ENCODE data around the gene ASXL2.
A peak's percentile ranks its signal among the peaks of the same experiment; 100 is the strongest.
"Not testable (repeated sequence)": the region's sequence is repeated elsewhere in the genome, so short reads cannot be mapped to it uniquely, and the experiment has no call there.

The ASXL2 gene

GRCh38 chr2:25887624-25888242 lies 9.4 kb upstream of the ASXL2 start:
- DNase-seq = no peak

GRCh38 chr2:25885933-25886332 lies 7.6 kb upstream of the ASXL2 start:
- no peak for DNase-seq

DNA sequence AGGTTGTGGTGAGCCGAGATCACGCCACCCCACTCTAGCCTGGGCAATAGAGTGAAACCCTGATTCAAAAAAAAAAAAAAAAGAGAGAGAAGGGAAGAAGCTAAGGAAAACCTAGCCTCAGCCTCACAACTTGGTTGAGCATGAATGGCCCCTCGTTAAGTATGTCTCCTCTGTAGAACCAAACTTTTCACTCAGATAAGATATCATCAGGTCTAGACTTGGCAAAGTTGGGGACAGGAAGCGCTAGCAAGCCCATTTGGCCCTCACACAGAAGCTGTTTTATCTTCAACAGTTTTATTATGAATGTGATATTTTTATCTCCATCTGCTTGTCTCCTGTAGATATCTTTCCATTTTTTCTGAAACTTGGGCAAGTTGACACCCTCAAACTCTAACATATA lies 3.5 kb upstream of the ASXL2 start:
- no peak for DNase-seq

DNA sequence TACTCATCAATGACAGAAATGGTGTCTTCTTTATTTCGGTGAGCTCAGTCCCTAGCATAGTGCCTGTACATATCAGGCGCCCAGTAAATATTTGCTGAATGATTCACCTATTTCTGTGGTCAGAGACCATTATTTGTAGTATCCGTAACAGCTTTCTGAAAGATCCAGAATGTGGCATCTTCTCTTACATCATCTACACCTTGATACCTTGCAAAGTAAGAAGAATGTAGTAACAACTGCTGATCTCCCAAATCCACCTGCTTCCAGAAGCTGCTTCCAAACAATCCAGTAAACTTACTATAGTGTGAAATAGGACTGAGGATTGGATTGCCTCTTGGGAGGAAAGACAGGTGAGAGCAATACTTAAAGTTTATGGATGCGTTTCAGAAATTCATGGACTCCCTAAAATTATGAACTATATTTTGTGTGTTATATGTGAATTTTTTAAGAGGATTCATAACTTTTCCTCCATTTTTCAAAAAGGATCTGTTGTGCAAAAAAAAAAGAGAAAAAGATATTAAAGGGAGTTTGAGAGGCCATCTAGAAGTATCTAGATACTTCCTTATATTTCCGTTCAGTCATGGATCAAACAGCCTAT lies 945 bp upstream of the ASXL2 start:
- DNase-seq = no peak

DNA sequence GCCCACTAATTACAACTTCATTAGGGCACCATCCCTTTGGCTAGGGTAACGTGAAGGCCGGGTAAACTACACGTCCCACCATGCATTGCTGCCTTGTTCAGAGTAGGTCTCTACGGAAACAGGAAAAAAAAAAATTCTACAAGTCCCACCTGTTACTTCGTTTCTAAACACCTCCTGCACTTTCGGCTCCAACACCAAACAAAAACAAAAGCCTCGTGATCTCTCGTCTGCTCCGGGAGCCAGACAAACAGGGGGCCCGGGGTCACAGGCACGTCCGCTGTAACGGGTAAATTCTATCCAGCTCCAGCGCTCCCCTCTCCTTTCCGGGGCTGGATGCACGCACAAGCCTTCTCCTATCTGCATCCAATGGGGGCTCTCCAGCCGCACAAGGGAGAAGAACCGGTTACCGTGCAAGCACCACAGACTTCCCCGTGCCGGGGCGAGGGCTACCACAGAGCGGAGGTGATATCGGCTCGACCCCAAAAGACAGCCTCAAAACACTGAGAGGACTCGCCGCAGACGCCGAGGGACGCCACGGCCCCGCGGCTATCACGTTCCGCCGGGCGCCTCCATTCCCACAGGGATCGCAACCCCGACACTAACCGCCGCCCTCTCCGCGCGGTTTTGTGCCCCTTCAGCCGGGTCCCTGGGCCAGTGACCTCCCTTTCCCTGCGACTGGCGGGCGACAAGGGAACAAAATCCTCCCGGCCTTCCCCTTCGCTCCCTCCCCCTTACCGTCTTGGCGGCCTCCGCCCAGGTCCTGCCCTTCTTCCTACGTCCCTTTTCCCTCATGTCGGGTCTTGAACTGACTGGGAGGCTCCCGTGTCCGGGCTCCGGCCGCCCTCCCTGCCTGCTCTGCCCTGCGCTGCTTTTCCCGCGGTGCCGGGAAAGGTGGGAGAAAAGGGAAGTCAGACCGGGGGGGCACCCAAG lies 591 bp downstream of the ASXL2 start:
- peak; percentile 59 for DNase-seq

DNA sequence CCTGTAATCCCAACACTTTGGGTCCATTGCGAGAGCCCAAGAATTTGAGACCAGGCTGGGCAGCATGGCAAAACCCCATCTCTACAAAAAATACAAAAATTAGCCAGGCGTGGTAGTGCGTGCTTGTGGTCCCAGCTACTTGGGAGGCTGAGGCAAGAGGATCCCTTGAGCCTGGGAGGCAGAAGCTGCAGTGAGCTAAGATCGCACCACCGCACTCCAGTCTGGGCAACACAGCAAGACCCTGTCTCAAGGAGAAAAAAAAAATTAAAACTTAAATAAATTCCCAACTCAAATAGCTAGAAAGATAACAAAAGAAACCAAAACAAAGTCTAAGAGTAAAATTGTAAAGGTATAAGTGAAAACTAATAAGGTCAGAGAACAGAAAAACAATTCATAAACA lies 6.2 kb downstream of the ASXL2 start:
- no peak for DNase-seq

DNA sequence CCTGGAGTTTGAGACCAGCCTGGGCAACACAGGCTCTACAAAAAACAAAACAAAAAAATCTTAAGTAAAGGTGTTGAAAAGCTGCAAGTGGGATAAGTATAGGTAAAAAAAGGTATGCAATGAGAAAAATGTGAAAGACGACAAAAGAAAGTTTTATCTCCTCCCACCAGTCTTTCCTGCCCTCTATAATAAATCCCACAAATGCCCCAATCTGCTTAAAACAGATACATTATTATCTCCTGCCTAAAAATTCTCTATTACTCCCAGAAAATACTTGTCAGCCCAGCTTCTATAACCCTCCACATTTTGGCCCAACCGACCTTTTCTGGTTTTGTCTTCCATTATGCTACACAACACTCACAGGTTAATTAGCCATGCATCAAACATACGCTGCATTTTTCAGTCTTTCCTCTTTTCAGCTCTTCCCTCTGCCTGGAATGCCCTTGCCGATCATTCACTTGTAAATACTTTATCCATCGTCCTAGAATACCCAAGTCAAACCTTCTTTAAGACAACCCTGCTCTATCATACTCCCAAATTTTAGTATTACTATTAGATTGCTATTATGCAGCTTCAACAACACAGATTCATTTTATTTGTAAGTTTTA lies 10.8 kb downstream of the ASXL2 start:
- no peak for DNase-seq

- no peak for DNase-seq
Measured at GRCh38 chr2:25856377-25856776, 21.9 kb downstream of the ASXL2 start.

DNA sequence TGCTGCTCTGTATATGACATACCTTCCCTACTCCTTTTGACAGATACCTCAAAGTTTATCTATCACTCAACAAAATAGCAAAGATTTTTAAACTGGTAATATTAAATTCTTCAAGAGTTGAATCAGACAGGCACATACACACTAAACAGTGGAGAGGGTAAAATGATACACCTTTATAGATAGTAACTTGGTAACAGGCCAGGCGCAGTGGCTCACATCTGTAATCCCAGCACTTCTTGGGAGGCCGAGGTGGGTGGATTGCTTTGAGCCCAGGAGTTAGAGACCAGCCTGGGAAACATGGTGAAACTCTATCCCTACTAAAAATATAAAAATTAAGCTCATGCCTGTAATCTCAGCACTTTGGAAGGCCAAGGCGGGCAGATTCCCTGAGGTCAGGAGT lies 23.2 kb downstream of the ASXL2 start:
- DNase-seq = no peak

DNA sequence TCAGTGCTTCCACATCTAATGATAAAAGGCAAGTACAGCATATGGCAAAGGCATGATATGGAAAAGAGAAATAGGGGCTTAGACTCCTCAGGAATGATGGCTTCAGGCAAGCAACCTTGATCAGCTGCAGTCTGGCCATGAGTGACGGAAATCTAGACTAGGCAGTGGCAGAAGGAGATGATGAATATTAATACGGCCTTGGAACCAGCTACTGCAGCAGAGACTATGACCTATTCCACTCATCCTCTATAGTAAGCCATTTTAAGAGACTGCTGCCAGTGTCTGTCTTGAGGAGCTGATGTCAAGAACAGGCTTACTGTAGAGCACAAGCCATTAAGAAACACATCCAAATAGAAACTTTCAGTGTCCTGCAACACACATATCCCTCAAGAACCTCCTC lies 23.7 kb downstream of the ASXL2 start:
- no peak for DNase-seq

- DNase-seq = no peak
Measured at GRCh38 chr2:25853038-25853638, 25.1 kb downstream of the ASXL2 start.

DNA sequence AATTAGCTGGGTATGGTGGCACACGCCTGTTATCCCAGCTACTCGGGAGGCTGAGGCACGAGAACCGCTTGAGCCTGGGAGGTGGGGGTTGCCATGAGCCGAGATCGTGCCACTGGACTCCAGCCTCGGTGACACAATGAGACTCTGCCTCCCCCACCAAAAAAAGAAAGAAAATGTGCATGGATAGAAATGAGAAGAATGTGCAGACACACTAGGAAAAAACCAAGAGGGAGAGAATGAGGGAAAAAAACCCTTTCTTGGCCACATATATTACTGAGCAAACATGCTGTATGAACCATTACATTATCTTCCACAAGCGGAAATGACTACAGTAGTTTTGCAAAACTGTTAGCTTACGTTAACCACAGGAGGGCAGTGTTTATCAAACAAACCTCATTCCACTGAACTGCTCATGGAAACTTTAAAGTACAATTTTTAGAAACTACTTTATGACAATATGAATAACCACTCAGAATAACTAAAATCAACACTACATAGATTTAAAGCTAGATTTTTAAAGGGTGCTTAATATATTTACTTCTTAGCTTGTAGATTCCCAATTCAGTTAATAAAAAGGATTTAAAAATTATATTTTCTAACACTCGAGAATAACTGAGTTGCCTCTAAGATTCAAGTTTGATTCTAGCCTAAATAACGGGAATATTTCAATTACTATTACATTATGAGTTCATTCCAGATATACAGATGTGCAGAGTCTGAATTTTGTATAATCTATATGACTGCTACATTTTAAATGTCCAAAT lies 26.4 kb downstream of the ASXL2 start:
- no peak for DNase-seq

GRCh38 chr2:25850400-25850799 lies 27.9 kb downstream of the ASXL2 start:
- DNase-seq = not testable (repeated sequence)

DNA sequence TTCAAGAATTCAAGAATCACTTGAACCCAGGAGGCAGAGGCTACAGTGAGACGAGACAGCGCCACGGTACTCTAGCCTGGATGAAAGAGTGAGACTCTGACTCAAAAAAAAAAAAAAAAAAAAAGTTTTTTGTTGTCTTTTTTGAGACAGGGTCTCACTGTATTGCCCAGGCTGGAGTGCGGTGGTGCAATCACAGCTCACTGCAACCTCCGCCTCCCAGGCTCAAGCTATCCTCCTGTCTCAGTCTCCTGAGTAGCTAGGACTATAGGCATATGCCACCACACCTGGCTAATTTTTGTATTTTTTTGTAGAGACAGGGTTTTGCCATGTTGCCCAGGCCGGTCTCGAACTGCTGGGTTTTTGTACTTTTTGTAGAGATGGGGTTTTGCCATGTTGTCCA lies 28.9 kb downstream of the ASXL2 start:
- not testable (repeated sequence) for DNase-seq

GRCh38 chr2:25845843-25846505 lies 32.3 kb downstream of the ASXL2 start:
- DNase-seq = no peak

- DNase-seq = no peak
Measured at GRCh38 chr2:25844089-25844488, 34.2 kb downstream of the ASXL2 start.

- no peak for DNase-seq
Measured at GRCh38 chr2:25842155-25842554, 36.1 kb downstream of the ASXL2 start.

DNA sequence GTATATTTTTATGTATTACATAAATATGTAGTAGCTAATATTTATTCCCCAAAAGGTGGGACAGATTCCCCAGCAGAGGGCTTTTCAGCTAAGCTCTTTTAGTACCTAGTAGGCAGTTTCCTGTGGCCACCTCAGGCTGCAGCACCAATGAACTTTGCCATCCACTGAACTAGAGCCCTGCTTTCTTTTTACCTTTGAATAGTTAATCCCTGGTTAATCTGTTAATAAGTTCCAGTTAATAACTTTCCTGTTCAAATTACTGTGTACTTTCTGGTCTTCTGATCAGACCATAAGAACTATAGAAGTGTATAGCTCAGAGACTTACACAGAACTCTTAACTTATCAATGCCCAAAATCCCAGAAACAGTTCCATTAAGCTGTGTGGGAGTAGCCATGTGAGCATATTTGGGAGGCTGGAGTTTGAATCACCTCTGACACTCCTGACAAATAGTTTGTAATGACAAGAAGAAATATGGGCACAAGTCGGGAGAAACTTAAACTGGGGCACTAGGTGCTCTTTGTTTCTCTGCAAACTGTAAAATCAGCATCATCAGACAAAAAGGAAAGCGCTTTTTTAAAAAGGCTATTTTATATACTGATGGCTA lies 40.0 kb downstream of the ASXL2 start:
- no peak for DNase-seq

GRCh38 chr2:25835906-25836305 lies 42.4 kb downstream of the ASXL2 start:
- DNase-seq = no peak

- DNase-seq = no peak
Measured at GRCh38 chr2:25833566-25833965, 44.7 kb downstream of the ASXL2 start.

- no peak for DNase-seq
Measured at GRCh38 chr2:25832897-25833296, 45.4 kb downstream of the ASXL2 start.
